CD4-positive, alpha-beta T cell treated with Interleukin-21 for 1 hour (primary cell): Measurements from ENCODE around the gene DOLK.
"Not testable (repeated sequence)": the region's sequence is repeated elsewhere in the genome, so short reads cannot be mapped to it uniquely, and the experiment has no call there.

Experiments used
- DNase-seq: peaks from one replicate; pipeline ENCODE4 v3.0.0-alpha.2; 2020

Gene DOLK

GRCh38 chr9:128947527-128948301 is at the start of gene DOLK, which contains the start of gene NUP188:
Gene DOLK, minus strand, starts transcription at chr9:128947603. Its CDS starts 300 bp downstream, at chr9:128947303.
Gene NUP188, plus strand, starts transcription at chr9:128947699. Its CDS starts 21 bp downstream, at chr9:128947720.
- DNase-seq: peak; percentile 98

GRCh38 chr9:128995791-128996190 is 48.4 kb upstream of the DOLK start:
- no peak for DNase-seq

- no peak for DNase-seq
Observed at GRCh38 chr9:128992995-128993394, 45.6 kb upstream of the DOLK start.

GRCh38 chr9:128987805-128988204 is 40.4 kb upstream of the DOLK start:
- DNase-seq: no peak

- no peak for DNase-seq
Observed at GRCh38 chr9:128986671-128987070, 39.3 kb upstream of the DOLK start.

- no peak for DNase-seq
Observed at GRCh38 chr9:128983536-128983935, 36.1 kb upstream of the DOLK start.

GRCh38 chr9:128979111-128979510 is 31.7 kb upstream of the DOLK start:
- no peak for DNase-seq

GRCh38 chr9:128972956-128973355 is 25.6 kb upstream of the DOLK start:
- DNase-seq: no peak

- DNase-seq: no peak
Observed at GRCh38 chr9:128969491-128969890, 22.1 kb upstream of the DOLK start.

- not testable (repeated sequence) for DNase-seq
Observed at GRCh38 chr9:128961403-128961802, 14.0 kb upstream of the DOLK start.

- DNase-seq: no peak
Observed at GRCh38 chr9:128947277-128947526, 201 bp downstream of the DOLK start.

- DNase-seq: peak; percentile 14
Observed at GRCh38 chr9:128946571-128947276, 679 bp downstream of the DOLK start.

- no peak for DNase-seq
Observed at GRCh38 chr9:128945798-128946501, 1.5 kb downstream of the DOLK start.

GRCh38 chr9:128944966-128945365 is 2.4 kb downstream of the DOLK start:
- DNase-seq: not testable (repeated sequence)

- no peak for DNase-seq
Observed at GRCh38 chr9:128943832-128944620, 3.4 kb downstream of the DOLK start.

GRCh38 chr9:128940946-128941755 is 6.3 kb downstream of the DOLK start:
- DNase-seq: no peak

- no peak for DNase-seq
Observed at GRCh38 chr9:128940271-128940921, 7.0 kb downstream of the DOLK start.

- no peak for DNase-seq
Observed at GRCh38 chr9:128937310-128938165, 9.9 kb downstream of the DOLK start.

GRCh38 chr9:128936171-128936865 is 11.1 kb downstream of the DOLK start:
- no peak for DNase-seq

GRCh38 chr9:128933731-128934130 is 13.7 kb downstream of the DOLK start:
- DNase-seq: no peak
